ENCODE results near the gene CXXC5.

GRCh38 chr5:139705191-139705590 is 57.0 kb downstream of the CXXC5 start:
- no peak for TF ChIP-seq EZH2 (IDR thresholded peaks at IDR 0.05; ENCODE audit: borderline replicate concordance)
- no peak for TF ChIP-seq CTCF (IDR thresholded peaks at IDR 0.05; ENCODE audit: poor library complexity)
